Dermis microvascular lymphatic vessel endothelial cell (primary cell): ENCODE measurements around the gene H1-8. TPM values are rescaled to one million over a fixed set of nuclear protein-coding genes. Genes with fewer than 3 reads are reported as not detected.
"Not testable (repeated sequence)": the region's sequence is repeated elsewhere in the genome, so short reads cannot be mapped to it uniquely, and the experiment has no call there.

Experiments
- DNase-seq, 2 donors: peaks; one replicate each; pipeline versions ENCODE4 v3.0.0 to v3.0.0-alpha.2; 2010; ENCODE audit warnings: low read depth in 2 of 2
- total RNA-seq: library from RNA; depleted of rRNA; stranded (reverse); fragments of >200 nt; gene quantifications from 2 replicates; pipeline ENCODE4 v1.2.1, GENCODE V29; 2014

H1-8 gene
- total RNA-seq, 1 donor from 2014 or later = not detected

GRCh38 chr3:129532261-129532660 lies 10.7 kb upstream of the H1-8 start:
- DNase-seq = no peak

DNA sequence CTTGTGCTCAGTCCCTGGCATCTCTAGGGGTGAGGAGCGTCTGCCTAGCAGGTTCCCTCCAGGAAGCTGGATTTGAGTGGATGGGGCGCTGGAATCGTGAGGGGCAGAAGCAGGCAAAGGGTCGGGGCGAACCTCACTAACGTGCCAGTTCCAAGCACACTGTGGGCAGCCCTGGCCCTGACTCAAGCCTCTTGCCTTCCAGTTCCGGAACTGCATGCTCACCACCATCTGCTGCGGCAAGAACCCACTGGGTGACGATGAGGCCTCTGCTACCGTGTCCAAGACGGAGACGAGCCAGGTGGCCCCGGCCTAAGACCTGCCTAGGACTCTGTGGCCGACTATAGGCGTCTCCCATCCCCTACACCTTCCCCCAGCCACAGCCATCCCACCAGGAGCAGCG lies 9.6 kb upstream of the H1-8 start:
- DNase-seq = no peak

- DNase-seq = no peak
These were observed 8.4 kb upstream of the H1-8 start for GRCh38 chr3:129534428-129535027.

- no peak for DNase-seq
These were observed 7.9 kb upstream of the H1-8 start for GRCh38 chr3:129535075-129535474.

GRCh38 chr3:129536374-129536667 lies 6.7 kb upstream of the H1-8 start:
- DNase-seq = no peak

GRCh38 chr3:129536804-129537203 lies 6.2 kb upstream of the H1-8 start:
- DNase-seq = no peak

GRCh38 chr3:129539206-129539605 lies 3.8 kb upstream of the H1-8 start:
- no peak for DNase-seq

DNA sequence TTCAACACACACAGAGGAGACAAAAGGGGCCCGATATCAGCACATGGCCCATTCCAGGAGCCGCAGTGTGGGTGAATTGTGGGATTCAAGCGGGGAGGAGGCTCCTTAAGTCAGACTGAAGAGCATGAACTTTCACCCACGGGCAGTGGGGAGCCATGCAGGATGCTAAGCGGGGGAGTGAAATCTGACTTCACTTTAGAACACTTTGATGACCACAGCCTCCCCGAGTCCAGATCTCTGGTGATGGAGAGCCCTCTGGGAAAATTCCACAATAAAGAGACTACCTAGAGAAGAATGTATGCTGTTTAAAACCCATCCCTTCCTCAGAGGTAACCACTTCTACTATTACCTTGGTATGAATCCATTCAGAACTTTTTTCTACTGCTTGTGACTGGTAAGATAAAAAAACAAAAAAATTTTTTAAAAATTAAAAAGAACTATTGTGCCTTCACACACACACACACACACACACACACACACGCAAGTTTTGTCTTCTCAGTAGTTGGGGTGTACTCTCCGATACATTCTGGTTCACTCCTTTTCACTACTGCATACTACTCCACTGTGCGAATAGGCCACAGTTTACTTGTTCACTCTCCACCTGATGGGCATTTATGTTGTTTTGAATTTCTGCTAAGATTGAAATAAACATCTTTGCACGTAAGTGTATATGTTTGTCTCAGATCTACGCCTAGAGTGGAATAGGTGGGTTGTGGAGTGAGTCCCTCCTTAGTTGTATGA lies 2.0 kb upstream of the H1-8 start:
- DNase-seq = no peak

DNA sequence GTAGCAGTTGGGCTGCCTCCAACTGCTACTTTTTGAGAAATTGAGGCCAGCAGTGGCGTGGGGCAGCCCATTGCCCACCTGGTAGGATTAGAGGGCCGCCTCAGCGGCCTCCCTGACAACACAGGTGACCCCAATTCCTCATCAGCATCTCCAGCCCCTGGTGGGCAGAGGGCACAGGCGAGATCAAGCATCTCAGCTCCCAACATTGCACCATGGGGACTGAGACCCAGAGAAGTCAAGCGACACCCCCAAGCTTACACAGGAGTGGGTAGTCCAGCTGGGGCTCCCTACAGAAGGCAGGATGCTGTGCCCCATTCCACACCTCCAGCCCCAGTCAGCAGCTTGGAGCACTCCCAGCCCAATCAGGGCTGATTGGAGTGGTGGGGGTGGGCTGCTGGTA lies 228 bp upstream of the H1-8 start:
- no peak for DNase-seq

- no peak for DNase-seq
These were observed 1.0 kb downstream of the H1-8 start for GRCh38 chr3:129543999-129544398.

DNA sequence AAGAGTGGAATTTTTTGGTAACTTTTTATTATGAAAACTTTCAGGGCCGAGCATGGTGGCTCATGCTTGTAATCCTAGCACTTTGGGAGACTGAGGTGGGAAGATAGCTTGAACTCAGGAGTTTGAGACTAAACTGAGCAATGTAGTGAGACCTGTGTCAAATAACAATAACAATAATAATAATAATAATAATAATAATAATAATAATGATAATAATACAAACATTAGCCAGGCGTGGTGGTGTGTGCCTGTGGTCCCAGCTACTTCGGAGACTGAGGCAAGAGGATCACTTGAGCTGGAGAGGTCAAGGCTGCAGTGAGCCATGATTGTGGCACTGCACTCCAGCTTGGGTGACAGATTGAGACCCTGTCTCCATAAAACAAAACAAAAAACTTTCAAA lies 3.0 kb downstream of the H1-8 start:
- not testable (repeated sequence) for DNase-seq

DNA sequence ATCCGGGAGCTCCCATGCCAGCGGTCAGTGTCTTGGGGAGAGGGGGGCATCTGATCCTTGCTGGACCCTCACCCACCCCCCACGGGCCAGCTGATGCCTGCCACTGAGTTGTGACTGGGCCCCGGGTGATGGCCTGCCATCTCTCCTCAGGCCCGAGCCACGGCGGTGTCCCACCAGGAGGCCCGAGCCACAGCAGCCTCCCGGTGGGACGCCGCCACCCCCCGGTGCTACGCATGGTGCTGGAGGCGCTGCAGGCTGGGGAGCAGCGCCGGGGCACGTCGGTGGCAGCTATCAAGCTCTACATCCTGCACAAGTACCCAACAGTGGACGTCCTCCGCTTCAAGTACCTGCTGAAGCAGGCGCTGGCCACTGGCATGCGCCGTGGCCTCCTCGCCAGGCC lies 4.3 kb downstream of the H1-8 start:
- DNase-seq = no peak

DNA sequence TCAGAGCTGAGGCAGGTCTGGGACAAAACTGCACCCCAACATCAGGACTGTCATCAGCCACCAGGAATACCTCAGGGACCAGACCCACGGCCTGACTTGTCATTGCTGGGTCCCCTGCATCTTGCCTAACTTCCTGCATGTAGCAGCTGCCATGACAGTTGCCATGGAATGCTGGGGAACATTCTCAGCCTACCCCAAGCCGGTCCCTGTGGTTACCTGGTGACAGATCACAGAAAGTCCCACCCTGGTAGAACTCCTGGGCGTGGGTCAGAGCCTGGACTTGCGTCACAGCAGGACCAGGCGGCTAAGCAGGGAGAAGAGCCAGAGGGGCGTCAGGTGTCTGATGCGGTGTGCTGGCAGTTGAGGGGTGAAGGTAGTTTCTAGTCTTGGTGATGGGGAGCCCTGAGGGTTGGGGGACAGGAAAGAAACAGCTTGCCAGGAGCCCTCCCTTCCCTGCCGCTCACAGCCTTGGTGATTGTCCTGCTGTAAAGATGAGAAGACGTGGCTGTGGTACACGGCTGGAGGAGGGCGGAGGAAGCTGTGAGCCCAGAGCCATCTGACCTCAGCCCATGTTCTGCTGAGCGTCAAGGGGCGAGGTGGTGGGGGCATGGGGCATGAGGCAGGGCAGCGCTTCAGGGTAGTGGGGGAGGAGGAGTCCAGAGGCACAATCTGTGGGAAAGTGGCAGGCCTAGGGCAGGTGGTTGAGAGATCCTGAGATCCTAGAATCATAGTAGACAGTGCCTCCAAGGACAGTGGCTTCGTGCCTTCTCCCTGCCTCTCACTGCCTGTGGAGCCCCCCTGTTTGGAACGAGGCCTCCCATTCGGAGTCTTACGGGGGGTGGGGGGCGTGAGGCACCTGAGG lies 5.4 kb downstream of the H1-8 start:
- no peak for DNase-seq

GRCh38 chr3:129549006-129549800 lies 6.2 kb downstream of the H1-8 start:
- peak in 1 of 2 donors; percentile 20 for DNase-seq

GRCh38 chr3:129549805-129550204 lies 6.8 kb downstream of the H1-8 start:
- DNase-seq = no peak

- DNase-seq = peak in 1 of 2 donors; percentile 25
These were observed 9.5 kb downstream of the H1-8 start for GRCh38 chr3:129552287-129553050.

- DNase-seq = no peak
These were observed 10.2 kb downstream of the H1-8 start for GRCh38 chr3:129553171-129553570.

DNA sequence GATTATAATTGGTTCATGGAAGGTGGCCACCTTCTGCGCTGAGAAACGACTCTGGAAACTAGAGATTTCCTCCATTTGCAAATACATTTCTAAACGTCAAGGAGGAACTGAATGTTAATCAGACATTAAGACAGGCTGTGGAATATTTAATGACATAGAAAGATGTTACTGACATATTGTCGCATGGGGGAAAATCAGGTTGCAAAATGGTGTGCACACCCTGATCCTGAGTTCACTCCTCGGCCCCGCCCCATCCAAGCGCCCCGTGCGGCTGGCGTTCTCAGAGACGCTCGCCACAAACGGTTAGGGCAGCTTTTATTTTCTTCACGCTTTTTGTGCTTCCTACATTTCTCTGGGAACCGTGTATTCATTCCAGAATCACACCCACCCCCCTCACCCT lies 10.7 kb downstream of the H1-8 start:
- no peak for DNase-seq

DNA sequence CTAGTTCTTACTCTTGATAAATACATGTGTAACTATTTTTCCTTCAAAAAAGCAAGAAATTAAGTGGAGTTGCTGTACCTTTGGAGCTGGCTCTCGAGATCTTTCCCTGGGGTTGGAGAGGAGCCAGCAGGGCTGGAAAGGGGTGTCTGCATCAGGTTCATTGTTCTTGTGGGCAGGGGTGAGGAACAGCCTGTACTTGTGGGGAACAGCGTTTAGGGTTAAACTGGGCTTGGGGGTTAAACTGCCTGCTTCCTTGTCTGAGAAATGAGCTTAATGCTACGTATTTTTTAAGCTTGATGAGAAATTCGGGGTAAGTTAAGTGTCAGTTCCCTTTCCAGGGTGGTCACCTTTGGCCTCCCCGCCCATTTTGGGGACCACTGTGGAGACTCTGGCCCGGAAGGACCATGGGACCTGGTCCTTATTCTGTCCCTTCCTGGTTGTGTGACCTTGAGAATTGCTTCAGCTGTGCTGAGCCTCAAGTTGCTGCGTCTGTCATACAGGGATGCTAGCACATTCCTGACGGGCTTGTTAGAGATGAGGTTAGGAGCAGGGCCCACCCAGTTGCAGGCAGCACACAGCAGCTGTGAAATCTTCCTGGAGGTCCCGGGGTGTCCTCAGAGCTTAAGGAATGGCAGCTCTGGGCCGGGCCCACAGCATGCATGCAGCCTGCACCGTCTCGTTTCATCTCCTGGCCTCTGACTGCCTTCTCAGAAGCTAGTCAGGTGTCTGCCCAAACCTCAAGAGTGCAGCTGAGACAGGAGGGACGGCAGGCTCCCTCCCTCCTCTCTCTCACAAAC lies 11.6 kb downstream of the H1-8 start:
- DNase-seq = no peak

DNA sequence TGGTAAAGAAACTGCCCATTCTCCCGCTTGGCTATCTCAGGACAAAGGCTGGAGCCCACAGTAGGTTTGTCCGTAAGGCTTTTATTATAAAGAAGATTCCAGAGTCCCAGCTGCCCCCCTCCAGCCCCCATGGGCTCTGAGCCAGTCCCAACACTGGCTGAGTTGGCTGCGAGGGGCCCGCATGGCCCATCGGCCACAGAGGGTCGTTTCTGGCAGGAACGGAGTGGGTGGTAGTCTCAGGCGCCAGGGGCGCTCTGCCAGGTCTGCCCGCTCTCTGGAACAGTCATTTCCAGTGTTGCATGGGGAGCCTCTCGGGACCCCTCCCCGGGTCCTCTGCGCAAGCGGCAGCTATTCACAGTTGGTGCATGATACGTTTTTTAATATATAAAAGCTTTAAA lies 12.2 kb downstream of the H1-8 start:
- no peak for DNase-seq
